NOMO-1 (cell line): ENCODE results near the gene TRPM7.
"Not testable (repeated sequence)": the region's sequence is repeated elsewhere in the genome, so short reads cannot be mapped to it uniquely, and the experiment has no call there.

Source experiments
- DNase-seq, 2 experiments: peaks; one replicate each; lab custom pipeline; 2025; ENCODE audit not compliant: unreplicated experiment in 2 of 2; lab: John Stamatoyannopoulos, UW

TRPM7 gene, protein sequence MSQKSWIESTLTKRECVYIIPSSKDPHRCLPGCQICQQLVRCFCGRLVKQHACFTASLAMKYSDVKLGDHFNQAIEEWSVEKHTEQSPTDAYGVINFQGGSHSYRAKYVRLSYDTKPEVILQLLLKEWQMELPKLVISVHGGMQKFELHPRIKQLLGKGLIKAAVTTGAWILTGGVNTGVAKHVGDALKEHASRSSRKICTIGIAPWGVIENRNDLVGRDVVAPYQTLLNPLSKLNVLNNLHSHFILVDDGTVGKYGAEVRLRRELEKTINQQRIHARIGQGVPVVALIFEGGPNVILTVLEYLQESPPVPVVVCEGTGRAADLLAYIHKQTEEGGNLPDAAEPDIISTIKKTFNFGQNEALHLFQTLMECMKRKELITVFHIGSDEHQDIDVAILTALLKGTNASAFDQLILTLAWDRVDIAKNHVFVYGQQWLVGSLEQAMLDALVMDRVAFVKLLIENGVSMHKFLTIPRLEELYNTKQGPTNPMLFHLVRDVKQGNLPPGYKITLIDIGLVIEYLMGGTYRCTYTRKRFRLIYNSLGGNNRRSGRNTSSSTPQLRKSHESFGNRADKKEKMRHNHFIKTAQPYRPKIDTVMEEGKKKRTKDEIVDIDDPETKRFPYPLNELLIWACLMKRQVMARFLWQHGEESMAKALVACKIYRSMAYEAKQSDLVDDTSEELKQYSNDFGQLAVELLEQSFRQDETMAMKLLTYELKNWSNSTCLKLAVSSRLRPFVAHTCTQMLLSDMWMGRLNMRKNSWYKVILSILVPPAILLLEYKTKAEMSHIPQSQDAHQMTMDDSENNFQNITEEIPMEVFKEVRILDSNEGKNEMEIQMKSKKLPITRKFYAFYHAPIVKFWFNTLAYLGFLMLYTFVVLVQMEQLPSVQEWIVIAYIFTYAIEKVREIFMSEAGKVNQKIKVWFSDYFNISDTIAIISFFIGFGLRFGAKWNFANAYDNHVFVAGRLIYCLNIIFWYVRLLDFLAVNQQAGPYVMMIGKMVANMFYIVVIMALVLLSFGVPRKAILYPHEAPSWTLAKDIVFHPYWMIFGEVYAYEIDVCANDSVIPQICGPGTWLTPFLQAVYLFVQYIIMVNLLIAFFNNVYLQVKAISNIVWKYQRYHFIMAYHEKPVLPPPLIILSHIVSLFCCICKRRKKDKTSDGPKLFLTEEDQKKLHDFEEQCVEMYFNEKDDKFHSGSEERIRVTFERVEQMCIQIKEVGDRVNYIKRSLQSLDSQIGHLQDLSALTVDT (N-terminal part only)

DNA sequence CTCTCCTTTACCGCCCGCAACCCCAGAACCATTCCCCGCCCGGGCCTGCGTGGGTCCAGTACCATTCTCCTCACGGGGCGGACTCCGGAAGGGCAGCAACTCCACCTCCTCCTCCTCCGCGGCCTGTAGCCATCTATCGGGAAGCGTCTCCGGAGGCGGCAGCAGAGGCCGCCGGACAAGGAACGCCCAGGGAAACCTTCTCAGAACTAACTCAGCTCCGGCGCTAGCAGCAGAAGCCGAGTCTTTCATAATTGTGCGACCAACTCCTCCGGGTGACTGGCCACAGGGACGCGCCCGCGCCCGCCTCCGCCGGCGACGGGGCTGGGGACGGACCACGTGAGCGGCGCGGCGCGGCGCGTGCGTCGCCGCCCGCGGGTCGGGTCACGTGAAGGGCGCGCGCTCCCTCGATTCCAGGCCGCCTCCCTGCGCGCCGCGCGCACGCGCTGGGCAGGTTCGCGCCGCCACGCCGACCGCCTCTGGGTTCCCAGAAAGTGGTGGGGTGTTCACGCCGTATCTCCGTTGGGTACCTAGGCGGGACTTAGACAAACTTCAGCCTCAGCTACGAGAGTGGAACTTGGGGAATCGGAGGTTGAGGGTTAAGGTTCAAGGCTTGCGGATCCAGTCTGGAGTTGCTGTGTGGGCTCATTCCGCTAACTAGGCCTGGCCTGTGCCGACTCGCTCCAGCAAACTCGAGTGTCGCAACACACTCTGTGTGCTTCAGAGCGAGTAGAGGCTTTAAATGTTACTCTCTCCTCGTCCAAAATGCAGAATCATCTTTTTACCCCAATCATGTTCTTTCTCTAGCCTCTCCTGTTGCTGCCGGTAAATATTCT is at the start of gene TRPM7:
TSS of gene TRPM7 (minus strand) at position 329 of the 833 bp plus-strand sequence. CDS start at position 65, 264 bp downstream.
- DNase-seq, result peak; percentile 83 to 86

DNA sequence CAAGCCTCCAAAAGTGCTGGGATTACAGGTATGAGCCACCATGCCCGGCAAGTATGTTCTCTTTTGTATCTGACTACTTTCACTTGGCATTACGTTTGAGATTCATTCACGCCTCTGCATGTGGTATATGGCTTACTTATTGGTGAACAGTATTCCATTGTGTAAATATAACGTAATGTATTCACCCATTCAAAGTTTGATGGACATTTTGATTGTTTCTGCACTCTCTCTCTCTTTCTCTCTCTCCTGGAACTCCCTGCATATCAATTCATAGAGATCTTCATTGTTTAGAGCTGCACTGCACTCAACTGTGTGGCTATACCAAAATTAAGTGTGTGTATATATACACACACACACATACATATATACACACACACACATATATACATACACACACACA is 48.6 kb upstream of the TRPM7 start:
- no peak for DNase-seq

DNA sequence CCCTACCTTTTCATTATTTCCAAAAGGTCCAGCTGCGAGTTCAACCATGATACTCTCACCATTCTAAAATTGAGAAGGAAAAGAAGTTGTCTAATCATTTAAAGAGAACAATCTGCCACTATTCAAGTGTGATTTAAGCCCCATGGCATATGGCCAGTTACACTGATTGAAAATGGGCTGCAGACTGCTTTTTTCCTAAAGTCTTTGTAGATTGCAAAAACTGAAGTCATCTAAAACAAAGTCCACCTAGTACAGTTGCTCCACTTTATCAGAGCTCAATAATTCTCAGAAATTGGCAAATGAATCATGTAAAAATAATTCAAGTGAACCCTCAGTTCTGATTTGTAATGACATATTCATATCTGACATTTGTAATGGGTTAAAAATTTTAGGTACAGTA is 39.7 kb upstream of the TRPM7 start:
- DNase-seq, result no peak

DNA sequence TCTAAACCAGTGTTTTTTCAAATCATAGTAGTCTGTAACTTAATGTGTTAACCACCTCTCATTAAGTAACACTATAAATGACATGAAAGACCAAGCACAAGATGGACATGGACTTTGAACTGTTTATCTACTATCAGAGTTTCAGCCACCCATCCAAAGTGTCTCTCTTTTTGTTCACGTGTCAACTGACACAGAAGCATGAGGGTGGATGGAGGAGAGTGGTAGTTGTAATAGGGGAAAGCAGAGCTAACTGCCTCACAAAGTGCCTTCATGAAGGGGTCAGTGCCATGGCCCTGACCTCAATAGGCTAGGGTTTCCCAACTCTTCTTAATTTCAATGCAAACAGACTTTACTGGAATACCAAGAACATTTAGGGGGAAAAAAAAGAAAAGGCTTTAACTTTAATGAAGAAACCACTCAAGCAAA is 32.1 kb upstream of the TRPM7 start:
- no peak for DNase-seq

DNA sequence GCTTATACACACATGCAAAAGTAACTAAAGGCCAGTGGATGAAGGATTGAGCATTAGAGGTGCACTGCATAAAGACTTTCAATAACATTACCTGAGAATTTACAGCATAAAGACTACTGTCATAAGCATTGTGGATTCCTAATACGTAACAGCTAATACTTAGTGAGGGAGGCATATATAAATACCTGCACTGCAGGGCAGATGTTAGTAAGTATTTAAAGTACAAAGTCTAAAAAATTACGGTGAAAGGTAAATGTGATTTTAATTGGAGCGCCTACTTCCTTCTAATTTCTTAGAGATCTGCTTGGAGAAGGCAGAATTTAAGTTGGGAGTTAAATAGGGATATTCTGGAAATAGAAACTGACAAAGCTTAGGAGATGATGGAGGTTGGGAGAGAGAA is 25.4 kb upstream of the TRPM7 start:
- no peak for DNase-seq

DNA sequence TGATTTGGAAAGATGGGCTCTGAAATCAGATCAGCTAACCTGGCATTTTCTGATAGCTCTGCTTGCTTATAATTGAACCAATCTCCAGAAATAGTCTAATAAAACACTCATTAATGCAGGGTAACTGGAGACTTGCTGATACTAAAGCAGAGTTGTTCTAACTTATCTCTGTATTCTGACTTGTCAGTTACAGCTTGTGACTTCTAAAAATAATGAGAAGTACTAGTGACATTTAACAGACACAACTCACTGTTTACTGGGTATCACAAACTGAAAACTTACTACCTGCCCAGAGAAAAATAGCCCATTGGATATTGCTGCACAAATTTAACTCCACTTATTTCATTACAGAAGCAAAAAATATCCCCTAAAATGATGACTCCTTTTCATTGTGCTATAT is 24.0 kb upstream of the TRPM7 start:
- no peak for DNase-seq

DNA sequence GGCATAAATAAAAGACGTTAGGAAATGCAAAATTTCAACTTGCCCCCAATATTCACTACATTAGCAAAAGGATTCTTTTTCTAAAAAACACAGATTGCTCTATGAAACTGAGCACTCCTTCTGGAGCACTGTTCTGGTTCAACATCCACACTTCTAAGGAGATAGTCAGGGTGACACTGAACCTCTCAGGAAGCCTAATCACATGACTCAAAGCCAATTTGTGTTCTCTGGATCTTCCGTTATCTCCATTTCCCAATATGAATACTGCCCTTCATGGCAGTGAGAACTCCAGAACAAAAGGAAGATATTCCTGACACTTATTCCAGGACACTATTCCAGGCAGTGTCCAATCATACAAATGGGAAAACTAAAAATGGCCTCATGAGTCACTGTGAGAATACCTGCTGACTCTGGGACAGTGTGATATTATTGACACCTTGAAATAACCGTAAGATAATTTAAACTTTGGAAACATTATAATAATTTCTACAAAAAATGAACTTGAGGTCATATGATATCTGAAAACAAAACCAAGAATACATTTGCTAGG is 21.4 kb upstream of the TRPM7 start:
- DNase-seq, result no peak

DNA sequence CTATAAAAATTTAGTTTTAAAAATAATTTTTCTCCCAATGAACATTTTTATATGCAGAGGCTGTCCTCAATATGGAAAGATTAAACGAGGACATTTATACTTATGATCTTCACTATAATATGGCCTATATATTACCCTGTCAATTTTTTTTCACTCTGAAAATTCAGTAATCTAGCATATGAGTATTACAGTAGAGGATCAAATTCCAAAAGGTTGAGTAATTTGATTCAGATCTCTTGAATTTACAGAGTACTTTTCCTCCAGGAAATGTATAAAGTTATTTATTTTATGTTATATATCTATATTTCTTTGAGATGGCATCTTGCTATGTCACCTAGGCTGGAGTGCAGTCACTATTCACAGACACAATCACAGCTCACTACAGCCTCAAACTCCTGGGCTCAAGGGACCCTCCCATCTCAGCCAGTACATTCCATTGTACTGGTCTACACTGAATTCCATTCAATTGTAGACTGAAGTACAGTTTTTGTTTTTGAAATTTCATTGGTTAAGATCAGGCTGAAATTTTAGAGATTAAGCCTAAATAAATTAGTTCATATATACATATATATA is 16.3 kb upstream of the TRPM7 start:
- no peak for DNase-seq

DNA sequence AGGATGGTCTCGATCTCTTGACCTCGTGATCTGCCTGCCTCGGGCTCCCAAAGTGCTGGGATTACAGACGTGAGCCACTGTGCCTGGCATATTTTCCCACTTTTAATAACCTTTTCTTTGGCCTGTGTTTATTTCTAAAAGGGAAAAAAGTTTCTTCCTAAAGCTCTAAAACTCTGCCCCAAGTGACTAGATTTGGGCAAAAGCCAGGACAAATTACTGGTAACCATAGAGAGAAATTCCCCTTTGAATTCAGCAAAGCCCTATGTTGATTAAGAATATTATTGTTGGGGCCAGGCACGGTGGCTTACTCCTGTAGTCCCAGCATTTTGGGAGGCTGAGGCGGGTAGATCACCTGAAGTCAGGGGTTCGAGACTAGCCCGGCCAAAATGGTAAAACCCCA is 11.5 kb upstream of the TRPM7 start:
- DNase-seq, result no peak

DNA sequence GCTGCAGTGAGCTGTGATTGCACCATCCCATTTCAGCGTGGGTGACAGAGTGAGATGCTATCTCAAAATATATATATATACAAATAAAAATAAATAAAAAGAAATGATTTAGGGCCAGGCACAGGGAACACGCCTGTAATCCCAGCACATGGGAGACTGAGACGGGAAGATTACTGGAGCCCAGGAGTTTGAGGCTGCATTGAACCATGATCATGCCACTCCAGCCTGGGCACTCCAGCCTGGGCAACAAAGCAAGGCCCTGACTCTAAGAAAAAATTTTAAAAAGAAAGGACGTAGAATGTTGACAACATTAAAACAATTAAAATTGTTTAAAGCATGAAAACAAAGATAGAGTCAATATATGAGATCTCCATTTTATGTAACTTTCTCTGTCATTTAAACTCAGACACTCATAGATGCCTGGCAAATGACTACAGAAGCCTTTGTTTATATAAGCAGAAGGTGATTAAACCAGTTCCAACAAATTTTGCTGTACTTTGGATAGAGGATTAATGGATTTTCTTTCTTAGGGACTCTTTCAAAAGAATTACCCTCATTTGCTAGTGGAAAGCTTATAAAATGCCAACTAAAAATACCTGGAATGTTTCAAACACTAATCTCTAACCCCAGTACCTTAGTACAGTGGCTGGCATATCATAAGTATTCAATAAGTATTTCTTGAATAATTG is 10.7 kb upstream of the TRPM7 start:
- no peak for DNase-seq

DNA sequence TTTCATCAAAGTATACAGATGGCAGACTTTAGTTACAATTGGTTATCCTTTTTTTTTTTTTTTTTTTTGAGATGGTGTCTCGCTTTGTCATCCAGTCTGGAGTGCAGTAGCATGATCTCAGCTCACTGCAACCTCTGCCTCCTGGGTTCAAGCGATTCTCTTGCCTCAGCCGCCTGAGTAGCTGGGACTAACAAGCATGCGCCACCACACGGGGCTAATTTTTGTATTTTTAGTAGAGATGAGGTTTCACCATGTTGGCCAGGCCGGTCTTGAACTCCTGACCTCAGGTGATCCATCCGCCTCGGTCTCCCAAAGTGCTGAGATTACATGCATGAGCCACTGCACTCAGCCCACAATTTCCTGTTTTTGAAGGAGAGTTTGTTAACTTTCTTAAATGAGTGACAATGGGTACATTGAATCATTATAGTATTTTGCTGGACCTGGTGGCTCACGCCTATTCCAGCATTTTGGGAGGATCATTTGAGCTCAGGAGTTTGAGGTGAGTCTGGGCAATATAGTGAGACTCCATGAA is 8.1 kb upstream of the TRPM7 start:
- not testable (repeated sequence) for DNase-seq

DNA sequence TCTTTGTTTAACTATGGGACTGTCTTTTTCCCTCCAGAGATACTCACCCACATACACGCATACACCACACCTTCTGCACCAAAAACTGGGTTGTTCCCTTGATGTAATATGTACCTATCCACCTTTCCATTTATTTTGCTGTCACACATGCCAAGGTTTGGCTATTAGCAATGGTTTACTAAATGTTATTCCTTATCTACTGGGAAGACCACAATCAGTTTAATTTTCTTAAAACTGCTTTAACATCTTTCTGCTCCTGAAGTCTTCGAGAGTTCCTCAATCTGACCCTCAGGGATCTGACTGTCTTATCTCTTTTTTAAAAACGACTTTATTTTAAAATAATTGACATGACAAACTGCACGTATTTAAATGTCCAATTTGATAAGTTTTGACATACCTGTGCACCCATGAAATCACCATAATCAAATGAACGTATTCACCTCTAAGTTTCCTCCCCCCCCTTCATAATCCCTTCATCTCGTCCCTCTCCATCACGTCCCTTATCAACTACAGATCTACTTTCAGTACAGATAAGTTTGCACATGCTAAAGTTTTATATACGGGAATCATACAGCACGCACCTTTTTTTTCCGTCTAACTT is 805 bp upstream of the TRPM7 start:
- DNase-seq, result no peak

DNA sequence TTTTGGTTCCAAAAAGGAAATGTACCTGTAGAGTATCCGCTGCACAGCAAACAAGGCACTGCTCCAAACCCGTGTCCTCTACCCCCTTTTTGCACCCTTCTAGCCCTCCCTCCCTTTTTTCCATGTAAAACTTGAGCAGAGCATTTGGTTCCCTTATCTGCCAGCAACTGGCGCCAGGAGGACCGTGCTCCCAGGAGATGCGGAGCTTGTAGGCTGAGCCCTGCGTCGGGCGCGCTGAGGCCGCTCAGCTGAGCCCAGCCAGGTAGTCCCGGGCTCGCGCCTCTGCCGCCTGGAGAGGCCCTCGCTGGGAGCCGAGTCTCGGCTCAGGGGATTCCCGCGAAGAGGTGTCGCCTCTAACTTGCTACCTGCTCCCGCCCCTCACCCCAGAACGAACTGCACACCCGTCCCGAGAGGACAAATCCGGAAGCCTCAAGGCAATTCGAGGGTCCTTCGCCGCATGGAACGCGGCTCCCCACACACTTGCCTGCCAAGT is 575 bp downstream of the TRPM7 start:
- DNase-seq, result peak; percentile 29 to 46

DNA sequence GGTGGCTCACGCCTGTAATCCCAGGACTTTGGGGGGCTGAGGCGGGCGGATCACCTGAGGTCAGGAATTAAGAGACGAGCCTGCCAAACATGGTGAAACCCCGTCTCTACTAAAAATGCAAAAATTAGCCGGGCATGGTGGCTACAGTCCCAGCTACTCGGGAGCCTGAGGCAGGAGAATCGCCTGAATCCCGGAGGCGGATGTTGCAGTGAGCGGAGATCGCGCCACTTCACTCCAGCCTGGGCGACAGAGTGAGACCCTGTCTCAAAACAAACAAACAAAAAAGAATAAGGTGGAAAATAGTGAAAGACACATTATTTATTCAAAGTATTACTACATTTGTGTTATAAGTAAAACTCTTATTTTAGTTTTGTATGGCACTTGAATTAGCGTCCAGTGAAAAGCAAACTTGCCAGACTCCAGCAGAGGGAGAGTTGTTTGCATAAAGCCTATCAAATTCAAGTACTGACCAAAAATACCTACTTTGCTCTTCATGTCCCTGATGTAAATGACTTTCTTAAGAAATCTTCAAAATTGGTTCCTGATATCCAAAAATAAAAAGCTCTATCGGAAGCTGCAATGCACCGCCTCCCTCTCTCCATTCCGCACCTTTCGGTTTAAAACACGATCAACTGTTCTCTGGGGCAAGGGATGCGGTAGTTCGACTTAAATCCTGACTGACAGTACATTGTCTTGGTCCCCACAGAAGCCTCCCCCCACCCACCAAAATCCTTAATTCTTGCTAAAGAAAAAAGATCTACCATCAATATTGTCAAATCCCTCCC is 1.2 kb downstream of the TRPM7 start:
- DNase-seq, result no peak

DNA sequence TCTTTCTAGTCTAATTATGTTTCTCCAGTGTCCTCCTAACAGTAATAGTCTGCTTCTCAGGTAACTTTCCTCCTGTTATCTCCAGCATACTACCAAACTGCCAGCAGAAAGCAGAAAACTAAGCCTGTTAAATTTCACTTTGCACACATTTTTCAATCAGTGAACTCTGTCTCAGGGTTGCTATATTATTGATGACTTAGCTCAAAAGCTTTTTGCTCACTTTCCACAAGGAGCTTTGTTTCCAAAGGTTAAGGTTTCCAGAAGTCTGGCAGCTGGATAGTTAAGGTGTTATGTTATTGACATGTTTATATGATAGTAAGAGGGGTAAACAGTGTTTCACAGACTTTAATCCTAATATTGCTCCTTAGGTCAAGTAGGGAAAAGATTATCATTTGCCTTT is 5.1 kb downstream of the TRPM7 start:
- DNase-seq, result no peak

DNA sequence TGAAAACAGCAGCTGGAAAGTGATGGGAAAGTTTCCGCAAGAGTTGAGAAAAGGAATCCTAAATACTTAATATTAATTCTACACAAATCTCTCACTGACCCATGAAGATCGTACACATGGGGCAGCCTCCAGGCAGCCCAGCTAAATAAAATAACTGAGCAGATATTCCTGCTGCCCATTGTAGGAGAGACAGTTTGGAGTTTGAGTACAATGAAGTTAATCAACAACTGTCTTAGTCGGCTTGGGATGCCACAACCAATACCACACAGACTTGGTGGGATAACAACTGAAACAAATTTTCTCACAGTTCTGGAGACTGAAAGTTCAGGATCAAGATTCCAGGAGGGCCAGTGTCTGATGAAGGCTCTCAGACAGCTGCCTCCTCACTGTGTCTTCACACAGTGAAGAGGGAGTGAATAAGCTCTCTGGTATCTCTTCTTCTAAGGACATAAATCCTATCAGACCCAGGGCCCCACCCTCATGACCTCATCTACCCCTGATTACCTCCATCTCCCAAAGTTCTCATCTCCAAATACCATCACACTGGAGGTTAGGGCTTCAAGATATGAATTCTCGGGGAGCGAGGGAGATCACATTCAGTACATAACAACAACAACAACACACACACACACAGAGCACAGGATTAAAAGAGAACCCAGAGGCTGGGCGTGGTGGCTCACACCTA is 9.7 kb downstream of the TRPM7 start:
- DNase-seq, result no peak
